Gastrocnemius medialis (tissue), 4 donors: Measurements from ENCODE around the gene SMOC2.

Experiments used
- CTCF ChIP-seq, 5 experiments: fragments of 450-650 bp in 3 of 5; fragments of 200-600 bp in 2 of 5; sonication (generic) in 2 of 5; IDR thresholded peaks in 4 of 5; conservative IDR thresholded peaks in 1 of 5; 1 replicate in 4 of 5; 2 replicates in 1 of 5; pipeline ENCODE4 v1.5.1; 2016 to 2019; ENCODE audit warnings: antibody characterized with exemption in 5 of 5, mild to moderate bottlenecking in 3 of 5, moderate library complexity in 3 of 5
- POLR2A ChIP-seq, 2 donors: fragments of 450-650 bp; IDR thresholded peaks; one replicate each; pipeline ENCODE4 v1.6.1; 2017; ENCODE audit warnings: antibody characterized with exemption in 2 of 2, mild to moderate bottlenecking in 2 of 2, moderate library complexity in 2 of 2

GRCh38 chr6:168711049-168711640, 270.2 kb downstream of the SMOC2 start:
- TF ChIP-seq CTCF (IDR thresholded peaks at IDR 0.05 in 4 of 5, conservative IDR thresholded peaks at IDR 0.05 in 1 of 5) (no peak), POLR2A (IDR thresholded peaks at IDR 0.05) (no peak)
